ENCODE data around the gene DLX3. TPM values are rescaled to one million over a fixed set of nuclear protein-coding genes. Genes with fewer than 3 reads are reported as not detected.

Gene DLX3
- total RNA-seq, 5 donors from 2014 or later (not counting 1 experiment from before 2014, with no cell fraction given) = not detected

DNA sequence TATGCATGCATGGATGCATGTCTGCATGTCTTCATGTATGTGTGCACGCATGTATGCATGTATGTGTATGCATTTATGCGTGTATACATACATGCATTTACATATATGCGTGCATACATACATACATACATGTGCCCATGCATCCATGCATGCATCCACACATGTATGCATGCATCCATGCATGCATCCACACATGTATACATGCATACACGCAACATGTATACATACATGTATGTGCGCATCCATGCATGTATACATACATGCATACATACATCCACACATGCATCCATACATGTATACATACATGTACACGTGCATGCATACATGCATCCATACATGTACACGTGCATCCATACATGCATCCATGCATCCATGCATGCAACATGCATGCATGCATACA is 29.8 kb upstream of the DLX3 start:
- ATAC-seq (replicated peaks in 1 of 4) (no peak), DNase-seq (peak in 1 of 35 experiments; percentile 13)
- WGBS (ENCODE audit: insufficient coverage) = 37% methylated on average over 4 of the region's 7 CpGs
- H3K36me3 Mint-ChIP-seq = no peaks in the 10 kb centered on the region
- peaks cover 11 to 17% (median 16%) of the 10 kb centered on the region in 3 donors for H3K4me1 Mint-ChIP-seq
- H3K27me3 Mint-ChIP-seq = peaks cover 27 to 35% of the 10 kb centered on the region in 2 donors
- CTCF ChIA-PET = interaction anchor here in 1 of 2 donors (1.0 kb wide), 1 partner anchor 63 kb away, joined by 4 read pairs; no protein-coding TSS in a partner anchor
- no peaks in the 10 kb centered on the region for H3K9me3 ChIP-seq
- POLR2A ChIA-PET = no interaction called here
- H3K36me3 ChIP-seq (ENCODE audit: control insufficient read depth in 2 of 2, extremely low read depth in 1 of 2, insufficient read depth in 1 of 2, low read length in 1 of 2) = no peaks in the 10 kb centered on the region
- peaks cover 2 to 54% of the 10 kb centered on the region in 2 experiments for H3K27me3 ChIP-seq (replicated peaks in 1 of 2; ENCODE audit: control insufficient read depth in 2 of 2, extremely low read depth in 1 of 2, insufficient read depth in 2 of 2, low read length in 1 of 2)
- H3K27ac Mint-ChIP-seq = no peak overlapping the region
- no peak overlapping the region for H3K27ac ChIP-seq (ENCODE audit: low read length)
- H3K9me3 Mint-ChIP-seq = no peaks in the 10 kb centered on the region
- no peak overlapping the region for H3K4me3 ChIP-seq (ENCODE audit: control insufficient read depth in 1 of 2, extremely low read depth in 1 of 2, low read length in 1 of 2)
- no peak overlapping the region for H3K4me3 Mint-ChIP-seq
- peaks cover 0 to 11% of the 10 kb centered on the region in 2 experiments for H3K4me1 ChIP-seq (ENCODE audit: control insufficient read depth in 1 of 2, extremely low read depth in 1 of 2, insufficient read depth in 2 of 2, low read length in 2 of 2)

DNA sequence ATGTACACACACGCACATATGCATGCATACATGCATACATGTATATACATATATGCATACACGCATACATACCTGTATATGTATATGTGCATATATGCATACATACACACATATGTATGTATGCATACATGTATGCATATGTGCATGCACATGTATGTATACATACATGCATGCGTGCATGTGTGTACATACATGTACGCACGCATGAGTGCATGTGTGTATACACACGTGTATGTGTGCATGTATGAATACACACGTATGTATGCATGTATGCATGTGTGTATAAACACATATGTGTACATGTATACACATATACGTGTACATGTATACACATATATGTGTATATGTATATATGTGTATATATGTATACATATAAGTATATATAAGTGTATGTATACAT is 28.5 kb upstream of the DLX3 start:
- DNase-seq = peak in 1 of 35 experiments; percentile 17
- Histone ChIP-seq H3K4me3 (ENCODE audit: control insufficient read depth in 1 of 2, extremely low read depth in 1 of 2, low read length in 1 of 2) (no peak overlapping the region), H3K27ac (ENCODE audit: low read length) (no peak overlapping the region), H3K9me3 (no peaks in the 10 kb centered on the region), H3K36me3 (ENCODE audit: control insufficient read depth in 2 of 2, extremely low read depth in 1 of 2, insufficient read depth in 1 of 2, low read length in 1 of 2) (no peaks in the 10 kb centered on the region), H3K27me3 (replicated peaks in 1 of 2; ENCODE audit: control insufficient read depth in 2 of 2, extremely low read depth in 1 of 2, insufficient read depth in 2 of 2, low read length in 1 of 2) (peaks cover 2 to 52% of the 10 kb centered on the region in 2 experiments), H3K4me1 (ENCODE audit: control insufficient read depth in 1 of 2, extremely low read depth in 1 of 2, insufficient read depth in 2 of 2, low read length in 2 of 2) (peaks cover 0 to 11% of the 10 kb centered on the region in 2 experiments)
- Mint-ChIP-seq H3K27me3 (peaks cover 24 to 32% of the 10 kb centered on the region in 2 donors), H3K36me3 (no peaks in the 10 kb centered on the region), H3K4me3 (no peak overlapping the region), H3K4me1 (peaks cover 11 to 16% (median 12%) of the 10 kb centered on the region in 3 donors), H3K9me3 (no peaks in the 10 kb centered on the region), H3K27ac (no peak overlapping the region)
- CTCF ChIA-PET = no interaction called here
- no CpG with 5 or more reads among the region's 8 CpGs for WGBS (ENCODE audit: insufficient coverage)
- POLR2A ChIA-PET = no interaction called here
- no peak for ATAC-seq (replicated peaks in 1 of 4)

DNA sequence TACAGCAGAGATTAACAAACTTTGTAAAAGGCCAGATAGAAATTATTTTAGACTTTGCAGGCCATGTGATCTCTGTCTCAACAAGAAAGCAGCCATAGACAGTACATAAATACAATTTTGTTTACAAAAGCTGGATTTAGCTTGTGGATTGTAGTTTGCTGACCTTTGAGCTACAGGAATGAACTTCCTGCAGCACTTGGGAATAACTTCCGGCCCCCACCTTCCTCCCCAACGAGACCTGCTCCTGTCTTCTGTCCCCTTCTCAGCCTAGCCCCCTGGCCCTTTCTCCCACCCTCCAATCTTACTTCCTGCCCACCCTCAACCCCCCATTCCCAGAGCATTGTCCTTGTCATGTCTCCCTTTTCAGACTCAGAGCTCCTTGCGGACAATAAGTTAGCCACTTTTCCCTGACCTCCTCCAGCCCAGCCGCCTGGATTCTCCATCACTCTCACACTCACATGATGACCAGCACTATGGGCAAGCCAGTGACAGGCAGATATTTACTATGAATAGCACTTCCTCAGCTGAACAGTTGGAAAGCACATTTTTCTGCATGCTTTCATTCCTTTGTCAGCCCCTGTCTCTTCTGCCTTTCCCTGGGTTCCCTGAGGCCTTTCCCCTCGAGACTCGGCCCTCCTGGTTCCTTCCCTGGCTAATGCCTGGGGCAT is 27.6 kb upstream of the DLX3 start:
- H3K4me1 ChIP-seq (ENCODE audit: control insufficient read depth in 1 of 2, extremely low read depth in 1 of 2, insufficient read depth in 2 of 2, low read length in 2 of 2) = peaks cover 0 to 8% of the 10 kb centered on the region in 2 experiments
- H3K36me3 ChIP-seq (ENCODE audit: control insufficient read depth in 2 of 2, extremely low read depth in 1 of 2, insufficient read depth in 1 of 2, low read length in 1 of 2) = no peaks in the 10 kb centered on the region
- peaks cover 2 to 43% of the 10 kb centered on the region in 2 experiments for H3K27me3 ChIP-seq (replicated peaks in 1 of 2; ENCODE audit: control insufficient read depth in 2 of 2, extremely low read depth in 1 of 2, insufficient read depth in 2 of 2, low read length in 1 of 2)
- H3K9me3 ChIP-seq = no peaks in the 10 kb centered on the region
- peaks cover 4 to 9% (median 8%) of the 10 kb centered on the region in 3 donors for H3K4me1 Mint-ChIP-seq
- WGBS (ENCODE audit: insufficient coverage) = 81% methylated on average over 4 of the region's 6 CpGs
- no peak overlapping the region for H3K27ac Mint-ChIP-seq
- H3K36me3 Mint-ChIP-seq = no peaks in the 10 kb centered on the region
- H3K4me3 Mint-ChIP-seq = no peak overlapping the region
- CTCF ChIA-PET = no interaction called here
- H3K9me3 Mint-ChIP-seq = no peaks in the 10 kb centered on the region
- H3K4me3 ChIP-seq (ENCODE audit: control insufficient read depth in 1 of 2, extremely low read depth in 1 of 2, low read length in 1 of 2) = no peak overlapping the region
- DNase-seq = no peak
- POLR2A ChIA-PET = interaction anchor here in 1 of 2 donors (0.6 kb wide), 1 partner anchor 215 kb away, joined by 7 read pairs; no protein-coding TSS in a partner anchor
- no peak overlapping the region for H3K27ac ChIP-seq (ENCODE audit: low read length)
- peaks cover 15 to 23% of the 10 kb centered on the region in 2 donors for H3K27me3 Mint-ChIP-seq
- no peak for ATAC-seq (replicated peaks in 1 of 4)

DNA sequence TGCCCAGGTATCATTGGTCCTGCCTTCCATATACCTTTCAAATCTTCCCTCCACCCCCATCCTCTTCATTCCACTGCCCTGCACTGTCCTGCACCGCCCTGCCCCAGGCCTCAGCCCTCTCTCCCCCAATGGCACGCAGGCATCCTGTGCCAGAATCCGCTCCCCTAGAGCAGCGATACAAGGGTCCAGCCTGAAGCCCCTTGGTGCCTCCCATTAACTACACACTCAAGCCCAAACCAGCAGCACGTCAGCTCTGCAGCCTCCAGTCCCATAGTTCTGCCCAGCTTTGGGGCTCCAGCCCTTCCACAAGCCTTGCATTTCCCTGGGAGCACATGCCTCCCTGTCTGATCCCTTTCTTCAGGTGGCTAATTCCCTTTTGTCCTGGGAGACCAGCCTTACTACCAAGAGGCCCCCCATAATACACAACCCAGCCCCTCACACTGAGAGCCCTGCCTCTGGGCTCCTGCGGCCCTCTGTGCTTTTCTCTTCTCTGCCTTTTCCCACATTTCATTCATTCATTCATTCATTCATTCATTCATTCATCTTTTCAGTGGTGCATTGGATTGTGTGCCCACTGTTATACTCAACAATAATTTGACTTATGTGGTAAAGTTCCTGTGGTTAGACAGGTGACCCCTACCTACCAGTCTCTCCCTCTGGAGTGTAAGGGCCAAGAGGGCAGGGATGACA is 26.8 kb upstream of the DLX3 start:
- H3K4me3 Mint-ChIP-seq = no peak overlapping the region
- CTCF ChIA-PET = interaction anchor here in 1 of 2 donors (0.6 kb wide), 1 partner anchor 12 kb away, joined by 3 read pairs; no protein-coding TSS in a partner anchor
- H3K27me3 Mint-ChIP-seq = peaks cover 12 to 17% of the 10 kb centered on the region in 2 donors
- Histone ChIP-seq H3K4me3 (ENCODE audit: control insufficient read depth in 1 of 2, extremely low read depth in 1 of 2, low read length in 1 of 2) (no peak overlapping the region), H3K27me3 (replicated peaks in 1 of 2; ENCODE audit: control insufficient read depth in 2 of 2, extremely low read depth in 1 of 2, insufficient read depth in 2 of 2, low read length in 1 of 2) (peaks cover 2 to 40% of the 10 kb centered on the region in 2 experiments), H3K27ac (ENCODE audit: low read length) (no peak overlapping the region), H3K4me1 (ENCODE audit: control insufficient read depth in 1 of 2, extremely low read depth in 1 of 2, insufficient read depth in 2 of 2, low read length in 2 of 2) (peaks cover 0 to under 1% of the 10 kb centered on the region in 2 experiments), H3K36me3 (ENCODE audit: control insufficient read depth in 2 of 2, extremely low read depth in 1 of 2, insufficient read depth in 1 of 2, low read length in 1 of 2) (no peaks in the 10 kb centered on the region), H3K9me3 (no peaks in the 10 kb centered on the region)
- H3K27ac Mint-ChIP-seq = no peak overlapping the region
- peaks cover 0 to 4% (median 4%) of the 10 kb centered on the region in 3 donors for H3K4me1 Mint-ChIP-seq
- DNase-seq (no peak), ATAC-seq (replicated peaks in 1 of 4) (no peak)
- H3K9me3 Mint-ChIP-seq = no peaks in the 10 kb centered on the region
- H3K36me3 Mint-ChIP-seq = no peaks in the 10 kb centered on the region
- POLR2A ChIA-PET = no interaction called here
- WGBS (ENCODE audit: insufficient coverage) = 81% methylated on average over 5 of the region's 6 CpGs

DNA sequence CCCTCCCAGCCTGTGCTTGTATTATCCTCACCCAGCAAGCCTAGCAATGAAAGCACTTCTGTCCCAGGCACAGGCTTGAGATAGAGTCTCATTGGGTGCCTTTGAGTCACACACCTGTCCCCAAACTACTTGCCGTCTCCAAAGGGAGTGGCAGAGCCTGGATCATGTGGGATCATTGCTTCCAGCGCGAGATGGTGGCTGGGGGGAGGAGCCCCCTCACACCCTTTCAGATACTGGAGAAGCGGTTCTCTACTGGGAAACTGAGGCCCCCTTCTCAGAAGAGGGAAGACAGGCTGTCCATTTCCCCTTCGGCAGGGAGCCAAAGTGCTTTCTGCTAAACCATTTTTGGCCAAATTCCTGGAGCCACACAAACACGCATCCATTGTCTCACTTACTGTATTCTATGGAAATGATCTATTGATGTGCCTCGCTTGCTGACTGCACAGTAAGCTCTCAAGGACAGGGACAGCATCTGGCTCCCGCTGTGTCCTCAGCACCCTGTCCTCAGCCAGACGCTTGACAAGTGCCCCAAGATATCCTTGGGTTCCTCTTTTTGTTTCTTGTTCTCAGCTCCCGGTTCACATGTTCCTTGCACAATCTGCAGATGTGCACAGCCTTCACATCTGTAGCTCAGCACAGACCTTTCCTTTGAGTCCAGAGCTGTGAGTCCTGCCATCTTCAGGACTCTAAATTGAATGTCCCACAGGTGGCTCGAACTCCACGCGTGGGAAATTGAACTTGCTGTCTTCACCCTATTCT is 26.0 kb upstream of the DLX3 start:
- WGBS (ENCODE audit: insufficient coverage) = 48% methylated on average over 8 of the region's 13 CpGs
- H3K4me1 Mint-ChIP-seq = no peaks in the 10 kb centered on the region

DNA sequence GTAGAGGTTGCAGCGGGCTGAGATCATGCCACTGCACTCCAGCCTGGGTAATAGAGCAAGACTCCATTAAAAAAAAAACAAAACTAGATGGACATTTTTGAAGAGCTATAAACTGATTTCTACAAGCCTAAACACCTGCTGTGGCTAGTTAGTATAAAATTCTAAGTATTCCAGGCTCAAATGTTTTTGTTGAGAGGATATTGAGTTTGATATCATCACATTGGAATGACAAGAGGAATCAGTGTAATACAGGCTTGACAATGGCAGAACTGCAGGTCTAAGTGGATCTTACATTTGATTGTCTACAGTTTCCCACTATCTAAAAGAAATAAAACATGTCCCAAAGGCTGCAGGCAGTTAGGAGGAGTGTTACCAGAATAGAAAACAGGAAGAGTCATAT is 23.9 kb upstream of the DLX3 start:
- H3K27ac ChIP-seq (ENCODE audit: low read length) = no peak overlapping the region
- CTCF ChIA-PET = no interaction called here
- Mint-ChIP-seq H3K27me3 (peaks cover 16 to 18% of the 10 kb centered on the region in 2 donors), H3K27ac (no peak overlapping the region), H3K4me1 (no peaks in the 10 kb centered on the region), H3K9me3 (peaks cover 7 to 11% (median 9%) of the 10 kb centered on the region in 3 donors), H3K36me3 (peaks cover 4% of the 10 kb centered on the region), H3K4me3 (no peak overlapping the region)
- H3K4me3 ChIP-seq (ENCODE audit: control insufficient read depth in 1 of 2, extremely low read depth in 1 of 2, low read length in 1 of 2) = no peak overlapping the region
- no peaks in the 10 kb centered on the region for H3K4me1 ChIP-seq (ENCODE audit: control insufficient read depth in 1 of 2, extremely low read depth in 1 of 2, insufficient read depth in 2 of 2, low read length in 2 of 2)
- H3K9me3 ChIP-seq = no peaks in the 10 kb centered on the region
- ATAC-seq (replicated peaks in 1 of 4) (no peak), DNase-seq (no peak)
- peaks cover 2 to 41% of the 10 kb centered on the region in 2 experiments for H3K27me3 ChIP-seq (replicated peaks in 1 of 2; ENCODE audit: control insufficient read depth in 2 of 2, extremely low read depth in 1 of 2, insufficient read depth in 2 of 2, low read length in 1 of 2)
- WGBS (ENCODE audit: insufficient coverage) = no CpG with 5 or more reads among the region's 1 CpG
- H3K36me3 ChIP-seq (ENCODE audit: control insufficient read depth in 2 of 2, extremely low read depth in 1 of 2, insufficient read depth in 1 of 2, low read length in 1 of 2) = no peaks in the 10 kb centered on the region
- POLR2A ChIA-PET = interaction anchor here (0.6 to 0.7 kb wide), 2 partner anchors 330 to 422 kb away, joined by 3 read pairs; no protein-coding TSS in a partner anchor

More for the DNA sequence above, 26.0 kb upstream of the DLX3 start:
- Mint-ChIP-seq H3K4me3 (no peak overlapping the region), H3K36me3 (no peaks in the 10 kb centered on the region), H3K27ac (no peak overlapping the region), H3K9me3 (no peaks in the 10 kb centered on the region), H3K27me3 (peaks cover 16 to 17% of the 10 kb centered on the region in 2 donors)
- Histone ChIP-seq H3K27me3 (replicated peaks in 1 of 2; ENCODE audit: control insufficient read depth in 2 of 2, extremely low read depth in 1 of 2, insufficient read depth in 2 of 2, low read length in 1 of 2) (peaks cover 2 to 37% of the 10 kb centered on the region in 2 experiments), H3K4me3 (ENCODE audit: control insufficient read depth in 1 of 2, extremely low read depth in 1 of 2, low read length in 1 of 2) (no peak overlapping the region), H3K9me3 (no peaks in the 10 kb centered on the region), H3K36me3 (ENCODE audit: control insufficient read depth in 2 of 2, extremely low read depth in 1 of 2, insufficient read depth in 1 of 2, low read length in 1 of 2) (no peaks in the 10 kb centered on the region), H3K4me1 (ENCODE audit: control insufficient read depth in 1 of 2, extremely low read depth in 1 of 2, insufficient read depth in 2 of 2, low read length in 2 of 2) (no peaks in the 10 kb centered on the region), H3K27ac (ENCODE audit: low read length) (no peak overlapping the region)
- POLR2A ChIA-PET = no interaction called here
- DNase-seq = no peak
- no peak for ATAC-seq (replicated peaks in 1 of 4)
- CTCF ChIA-PET = interaction anchor here in 1 of 2 donors (0.6 kb wide), 1 partner anchor 13 kb away, joined by 3 read pairs; no protein-coding TSS in a partner anchor

Measured in T-cell (primary cell).